ENCODE measurements around the gene PRRT1B.

The PRRT1B gene

DNA sequence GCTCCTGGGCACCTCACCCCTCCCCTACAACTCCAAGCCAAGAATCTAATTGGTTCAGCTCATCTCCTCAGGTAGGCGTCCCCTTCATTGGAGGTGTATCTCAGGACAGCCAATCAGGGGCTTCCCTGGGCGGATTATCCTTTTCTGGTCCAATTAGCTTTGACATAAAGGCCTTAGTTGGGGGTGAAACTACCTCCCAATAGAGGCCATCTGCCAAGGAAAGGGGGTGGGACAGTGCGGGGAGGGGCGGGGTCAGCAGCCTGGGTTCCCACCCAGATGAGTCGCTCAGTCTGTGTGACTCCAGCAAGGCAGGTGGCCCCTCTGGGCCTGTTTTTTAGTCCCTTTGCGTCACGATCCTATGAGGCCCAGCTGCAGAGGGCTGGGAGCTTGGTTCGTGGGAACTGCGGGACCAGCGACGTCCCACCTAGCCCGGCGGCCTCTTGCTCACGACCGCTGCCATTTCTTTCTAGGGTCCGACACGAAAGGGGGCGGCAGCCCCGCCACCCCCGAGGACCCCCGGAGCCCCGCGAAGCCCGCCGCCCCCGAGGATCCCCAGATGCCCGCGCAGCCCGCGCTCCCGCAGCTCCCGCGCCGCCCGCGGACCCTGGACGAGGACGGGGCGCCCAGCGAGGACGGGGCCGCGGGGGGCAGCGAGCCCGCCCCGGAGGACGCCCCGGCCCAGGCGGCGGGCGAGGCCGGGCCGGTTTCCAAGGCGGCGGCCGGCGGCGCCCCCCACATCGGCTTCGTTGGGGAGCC is 8.9 kb downstream of the PRRT1B start:
- DNase-seq, result no peak

DNA sequence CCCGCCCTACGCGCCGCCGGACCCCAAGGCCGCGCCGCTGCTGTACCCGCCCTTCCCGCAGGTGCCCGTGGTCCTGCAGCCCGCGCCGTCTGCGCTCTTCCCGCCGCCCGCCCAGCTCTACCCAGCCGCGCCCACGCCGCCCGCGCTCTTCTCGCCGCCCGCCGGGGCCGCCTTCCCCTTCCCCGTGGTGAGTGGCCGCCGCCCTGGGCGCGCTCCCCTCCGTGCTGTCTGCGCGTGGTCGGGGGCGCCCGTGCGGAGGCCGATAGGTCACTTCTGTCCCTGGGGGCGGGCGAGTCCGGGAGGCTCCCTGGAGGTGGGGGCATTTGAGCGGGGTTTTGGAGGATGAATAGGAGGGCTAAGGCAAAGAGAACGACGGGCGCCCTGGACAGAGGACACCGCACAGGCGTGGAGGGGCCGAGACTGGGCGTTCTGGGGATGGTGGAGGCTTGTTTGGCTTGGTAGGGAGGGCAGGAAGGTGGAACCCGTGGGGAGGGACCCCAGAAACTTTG is 9.6 kb downstream of the PRRT1B start:
- DNase-seq, result no peak

- DNase-seq, result no peak
Measured at GRCh38 chr9:131555841-131556673, 10.7 kb downstream of the PRRT1B start.

GRCh38 chr9:131557855-131558548 is 12.7 kb downstream of the PRRT1B start:
- DNase-seq, result no peak

DNA sequence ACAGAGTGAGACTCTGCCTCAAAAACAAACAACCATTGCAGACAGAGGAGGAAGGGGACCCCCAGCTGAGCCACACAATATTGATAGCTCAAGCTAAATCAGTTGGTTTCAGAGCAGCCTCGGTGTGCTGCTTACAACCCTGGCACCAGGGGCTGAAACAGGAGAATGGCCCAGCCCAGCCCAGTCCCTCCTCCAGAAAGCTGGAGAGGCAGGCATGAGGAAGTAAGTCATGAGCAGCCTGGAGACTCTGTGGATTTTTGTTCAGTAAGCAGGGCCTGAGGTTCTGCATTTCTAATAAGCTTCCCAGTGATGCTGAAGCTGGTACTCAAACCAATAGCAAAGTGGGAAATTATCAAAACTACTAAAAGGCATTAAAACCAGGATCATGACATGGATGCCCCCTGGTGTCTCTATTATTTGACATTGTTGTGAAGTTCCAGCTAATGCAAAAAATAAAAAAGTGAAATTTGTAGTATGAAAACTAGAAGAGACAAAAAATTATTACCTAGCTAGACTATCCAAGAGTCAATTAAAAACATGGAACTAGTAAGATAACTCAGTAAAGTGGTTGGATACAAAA is 14.2 kb downstream of the PRRT1B start:
- DNase-seq, result no peak

GRCh38 chr9:131562032-131562959 is 17.0 kb downstream of the PRRT1B start:
- no peak for DNase-seq

DNA sequence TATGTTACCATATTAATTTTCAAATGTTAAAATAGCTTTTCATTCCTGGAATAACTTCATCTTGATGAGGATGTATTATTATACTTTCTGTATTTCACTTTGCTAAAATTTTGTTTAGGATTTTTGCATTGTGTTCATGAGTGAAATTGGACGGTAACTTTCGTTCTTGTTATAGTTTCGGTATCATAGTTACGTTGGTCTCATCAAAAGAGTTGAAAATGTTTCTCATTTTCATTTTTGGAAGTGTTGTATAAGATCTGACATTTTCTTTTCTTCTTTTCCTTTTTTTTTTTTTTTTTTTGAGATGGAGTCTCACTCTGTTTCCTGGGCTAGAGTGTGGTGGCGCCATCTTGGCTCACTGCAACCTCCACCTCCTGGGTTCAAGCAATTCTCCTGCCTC is 20.0 kb downstream of the PRRT1B start:
- no peak for DNase-seq

- no peak for DNase-seq
Measured at GRCh38 chr9:131566158-131566557, 20.8 kb downstream of the PRRT1B start.

DNA sequence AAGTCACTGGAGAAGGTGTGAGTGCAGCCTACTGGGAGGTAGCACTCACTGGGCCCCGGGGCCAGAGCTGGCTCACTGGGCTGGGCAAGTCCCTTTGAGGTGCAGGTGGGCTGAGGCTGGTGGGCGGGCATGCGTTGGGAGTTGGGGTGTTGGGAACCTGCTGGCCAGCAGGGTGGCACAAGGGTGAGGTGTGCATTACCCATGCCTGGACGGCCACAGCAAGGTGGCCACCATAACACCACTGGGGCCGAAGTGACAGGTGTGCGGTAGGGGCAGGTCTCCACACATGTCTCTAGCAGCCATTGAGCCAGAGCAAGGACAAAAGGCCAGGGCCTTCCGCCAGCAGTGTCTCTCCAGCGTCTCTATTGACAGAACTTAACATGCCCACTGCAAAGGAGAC is 22.6 kb downstream of the PRRT1B start:
- DNase-seq, result no peak

GRCh38 chr9:131574730-131575640 is 29.7 kb downstream of the PRRT1B start:
- no peak for DNase-seq

- DNase-seq, result no peak
Measured at GRCh38 chr9:131575946-131576853, 30.9 kb downstream of the PRRT1B start.

- DNase-seq, result no peak
Measured at GRCh38 chr9:131577005-131578000, 32.0 kb downstream of the PRRT1B start.

DNA sequence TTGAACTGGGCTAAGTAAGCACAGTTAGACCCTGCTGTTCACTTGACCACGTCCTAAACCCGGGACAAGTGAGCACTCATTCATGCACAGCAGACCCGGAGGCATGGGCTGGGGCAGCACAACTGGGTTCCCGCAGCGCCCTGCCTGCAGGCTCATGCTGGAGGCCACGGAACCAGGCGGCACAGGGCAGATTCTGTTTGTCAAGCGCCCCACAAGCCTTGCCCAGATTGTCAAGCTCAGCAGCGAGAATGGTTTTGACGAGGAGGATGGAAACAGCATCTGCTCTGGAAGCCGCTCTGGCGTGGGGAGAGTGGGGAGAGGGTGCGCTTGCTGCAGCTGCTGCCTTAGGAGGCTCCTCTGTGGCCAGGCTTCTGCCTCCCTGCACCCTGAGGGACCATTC is 32.7 kb downstream of the PRRT1B start:
- DNase-seq, result no peak

GRCh38 chr9:131578731-131579504 is 33.6 kb downstream of the PRRT1B start:
- DNase-seq, result no peak

DNA sequence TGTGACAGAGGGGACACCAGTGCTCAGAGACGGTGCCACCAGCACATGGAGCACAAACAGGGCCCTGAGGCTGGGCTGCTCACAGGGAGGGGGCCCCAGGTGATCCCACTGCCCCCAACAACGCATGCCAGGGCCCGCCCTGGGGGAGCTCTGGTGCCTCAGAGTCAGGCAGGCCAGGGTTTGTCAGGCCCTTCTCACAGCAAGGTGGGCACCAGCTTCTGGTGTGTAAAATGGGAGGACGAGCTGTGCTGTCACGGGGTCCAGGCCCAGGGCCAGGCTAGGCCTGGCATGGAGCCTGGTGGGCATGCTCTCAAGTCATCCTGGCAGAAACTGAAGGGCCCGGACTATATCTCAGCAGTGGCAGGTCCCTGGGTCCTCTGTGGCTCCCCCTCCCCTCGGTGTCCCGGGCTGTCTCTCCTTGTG is 34.5 kb downstream of the PRRT1B start:
- DNase-seq, result no peak

GRCh38 chr9:131580358-131580757 is 35.0 kb downstream of the PRRT1B start:
- no peak for DNase-seq

DNA sequence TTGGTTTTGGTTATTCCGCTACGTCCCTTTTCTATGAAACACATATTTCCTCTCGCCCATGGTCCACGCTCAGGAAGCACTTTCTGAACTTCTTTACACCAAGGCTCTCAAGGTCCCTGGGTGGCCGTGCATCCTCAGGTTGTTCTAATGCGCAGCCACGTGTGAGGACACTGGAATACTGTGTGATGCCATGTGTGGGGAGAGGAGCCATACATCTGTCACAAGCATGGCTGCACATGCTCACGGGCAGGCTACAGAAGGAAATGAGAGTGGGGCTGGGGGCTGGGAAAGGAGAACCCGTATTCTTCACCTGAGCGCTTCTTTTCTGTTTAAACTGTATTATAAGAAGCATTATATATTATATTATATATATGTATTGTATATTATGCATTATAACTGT is 36.7 kb downstream of the PRRT1B start:
- DNase-seq, result no peak

Measured in NCI-H1092 treated with DMSO at 0.1 percent for 48 hours (cell line).